ENCODE measurements around the gene ABHD17C.

GRCh38 chr15:80752204-80752603, 57.1 kb downstream of the ABHD17C start:
- TF ChIP-seq, protein P1, sequence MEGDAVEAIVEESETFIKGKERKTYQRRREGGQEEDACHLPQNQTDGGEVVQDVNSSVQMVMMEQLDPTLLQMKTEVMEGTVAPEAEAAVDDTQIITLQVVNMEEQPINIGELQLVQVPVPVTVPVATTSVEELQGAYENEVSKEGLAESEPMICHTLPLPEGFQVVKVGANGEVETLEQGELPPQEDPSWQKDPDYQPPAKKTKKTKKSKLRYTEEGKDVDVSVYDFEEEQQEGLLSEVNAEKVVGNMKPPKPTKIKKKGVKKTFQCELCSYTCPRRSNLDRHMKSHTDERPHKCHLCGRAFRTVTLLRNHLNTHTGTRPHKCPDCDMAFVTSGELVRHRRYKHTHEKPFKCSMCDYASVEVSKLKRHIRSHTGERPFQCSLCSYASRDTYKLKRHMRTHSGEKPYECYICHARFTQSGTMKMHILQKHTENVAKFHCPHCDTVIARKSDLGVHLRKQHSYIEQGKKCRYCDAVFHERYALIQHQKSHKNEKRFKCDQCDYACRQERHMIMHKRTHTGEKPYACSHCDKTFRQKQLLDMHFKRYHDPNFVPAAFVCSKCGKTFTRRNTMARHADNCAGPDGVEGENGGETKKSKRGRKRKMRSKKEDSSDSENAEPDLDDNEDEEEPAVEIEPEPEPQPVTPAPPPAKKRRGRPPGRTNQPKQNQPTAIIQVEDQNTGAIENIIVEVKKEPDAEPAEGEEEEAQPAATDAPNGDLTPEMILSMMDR (IDR thresholded peaks at IDR 0.05), result no peak
- TF ChIP-seq POLR2A (IDR thresholded peaks at IDR 0.05), result no peak

Data from uterus (tissue), 2 donors.